ENCODE results near the gene SCO2. TPM values are rescaled to one million over a fixed set of nuclear protein-coding genes. Genes with fewer than 3 reads are reported as not detected.

SCO2 gene
- total and polyA plus RNA-seq, 2 of the 4 experiments (the other 2 are of a cell fraction) = 1.3 to 1.9 TPM

DNA sequence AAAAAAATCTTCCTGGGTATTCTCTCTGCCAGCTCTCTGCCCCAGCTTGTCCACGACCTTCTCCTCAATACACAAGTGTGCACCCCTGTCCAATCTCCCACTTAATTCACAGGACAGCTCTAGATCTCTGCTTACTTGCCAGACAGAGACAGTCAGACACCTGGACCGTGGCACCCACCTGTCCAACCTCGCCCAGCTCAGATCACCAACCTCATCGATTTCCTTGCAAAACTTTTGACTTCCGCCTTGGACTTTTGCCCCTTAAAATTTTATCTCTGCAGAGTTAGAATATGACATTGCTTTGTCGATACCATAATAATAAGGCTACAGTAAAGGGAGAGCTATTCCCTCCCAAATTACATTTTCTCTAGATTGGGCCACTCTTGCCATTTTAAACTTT, 28.3 kb downstream of the SCO2 start:
- no peak for TF ChIP-seq RCOR1 (IDR thresholded peaks at IDR 0.05; ENCODE audit: insufficient replicate concordance, low read length)
- no peak for TF ChIP-seq CEBPB (IDR thresholded peaks at IDR 0.05; ENCODE audit: low read depth, low read length)
- TF ChIP-seq FOS (IDR thresholded peaks at IDR 0.05; ENCODE audit: low read depth, low read length) = no peak
- TF ChIP-seq CHD1 (IDR thresholded peaks at IDR 0.05; ENCODE audit: low read depth, low read length) = no peak
- no peak for TF ChIP-seq MXI1 (IDR thresholded peaks at IDR 0.05; ENCODE audit: borderline replicate concordance, low read depth, low read length)
- TF ChIP-seq NFE2L2 (IDR thresholded peaks at IDR 0.05; ENCODE audit: low read depth, low read length) = no peak
- TF ChIP-seq RFX5 (IDR thresholded peaks at IDR 0.05; ENCODE audit: low read depth, low read length) = no peak
- TF ChIP-seq CTCF (conservative IDR thresholded peaks at IDR 0.05; ENCODE audit: low read depth, low read length) = no peak
- no peak for TF ChIP-seq RAD21 (IDR thresholded peaks at IDR 0.05; ENCODE audit: low read length)
- TF ChIP-seq MAZ (IDR thresholded peaks at IDR 0.05; ENCODE audit: borderline replicate concordance, low read depth, low read length) = no peak
- TF ChIP-seq, protein P1, sequence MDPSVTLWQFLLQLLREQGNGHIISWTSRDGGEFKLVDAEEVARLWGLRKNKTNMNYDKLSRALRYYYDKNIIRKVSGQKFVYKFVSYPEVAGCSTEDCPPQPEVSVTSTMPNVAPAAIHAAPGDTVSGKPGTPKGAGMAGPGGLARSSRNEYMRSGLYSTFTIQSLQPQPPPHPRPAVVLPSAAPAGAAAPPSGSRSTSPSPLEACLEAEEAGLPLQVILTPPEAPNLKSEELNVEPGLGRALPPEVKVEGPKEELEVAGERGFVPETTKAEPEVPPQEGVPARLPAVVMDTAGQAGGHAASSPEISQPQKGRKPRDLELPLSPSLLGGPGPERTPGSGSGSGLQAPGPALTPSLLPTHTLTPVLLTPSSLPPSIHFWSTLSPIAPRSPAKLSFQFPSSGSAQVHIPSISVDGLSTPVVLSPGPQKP (IDR thresholded peaks at IDR 0.05; ENCODE audit: borderline replicate concordance, low read depth, low read length) = no peak
- no peak for TF ChIP-seq USF2 (IDR thresholded peaks at IDR 0.05; ENCODE audit: low read depth, low read length)
- no peak for TF ChIP-seq SMC3 (IDR thresholded peaks at IDR 0.05; ENCODE audit: low read depth, low read length)
- TF ChIP-seq MAFK (IDR thresholded peaks at IDR 0.05; ENCODE audit: low read depth, low read length) = no peak
- no peak for TF ChIP-seq POLR2A (IDR thresholded peaks at IDR 0.05; ENCODE audit: low read depth, low read length)
- no peaks in the 10 kb centered on the region for H4K20me1 ChIP-seq (ENCODE audit: insufficient read depth, low read length)
- no CpG with 5 or more reads among the region's 6 CpGs for WGBS, 2 experiments (ENCODE audit: extremely low coverage in 2 of 2, insufficient read length in 1 of 2)
- H2BK5ac ChIP-seq (ENCODE audit: low read depth, low read length, poor library complexity, severe bottlenecking) = no peak overlapping the region
- H3K14ac ChIP-seq (replicated peaks; ENCODE audit: low read depth, low read length) = no peak overlapping the region
- no peak overlapping the region for H4K5ac ChIP-seq (ENCODE audit: low read depth, low read length)
- CTCF ChIA-PET = no interaction called here
- H4K91ac ChIP-seq (ENCODE audit: insufficient read depth, low read depth, low read length) = no peak overlapping the region
- POLR2A ChIA-PET (ENCODE audit: unreplicated experiment) = interaction anchor here (0.6 kb wide), 1 partner anchor 19 kb away, joined by 3 read pairs; no protein-coding TSS in a partner anchor
- no peak overlapping the region for H3K4ac ChIP-seq (ENCODE audit: low read depth, low read length)
- no peak overlapping the region for H3K4me2 ChIP-seq (ENCODE audit: low read depth, low read length)
- dilution Hi-C loops (cut with HindIII; ENCODE audit: low sequenced_read_pairs, unreplicated experiment) = no loop called here
- no peaks in the 10 kb centered on the region for H3K9me1 ChIP-seq (ENCODE audit: insufficient read depth, low read length)
- H3K4me3 ChIP-seq (ENCODE audit: insufficient read depth, low read depth, low read length) = no peak overlapping the region
- DNase-seq = no peak
- peaks cover under 1% of the 10 kb centered on the region; the same call in 1 of the 2 replicates for H3K36me3 ChIP-seq (ENCODE audit: control insufficient read depth, insufficient read depth, low read length)
- no peak overlapping the region for H3K9ac ChIP-seq (ENCODE audit: low read depth, low read length)
- no peak overlapping the region for H3K27ac ChIP-seq (ENCODE audit: insufficient read depth, low read length)
- no peaks in the 10 kb centered on the region for H3K9me3 ChIP-seq (ENCODE audit: control insufficient read depth, insufficient read depth, low read length)
- intact Hi-C loops (cut with micrococcal nuclease) = no loop called here
- no peak for ATAC-seq (ENCODE audit: low read depth)
- H4K8ac ChIP-seq (ENCODE audit: low read depth in 2 of 2, low read length in 2 of 2) = no peak overlapping the region
- H2AFZ ChIP-seq (replicated peaks; ENCODE audit: low read length, poor library complexity) = no peak overlapping the region
- no peak overlapping the region for H2AK9ac ChIP-seq (replicated peaks; ENCODE audit: low read depth, low read length, poor library complexity)
- H3K56ac ChIP-seq (ENCODE audit: extremely low read depth, insufficient read depth, low read length) = no peak overlapping the region
- H2BK120ac ChIP-seq (ENCODE audit: low read depth, low read length) = no peak overlapping the region
- no peak overlapping the region for H2BK20ac ChIP-seq (ENCODE audit: low read depth, low read length)
- no peak overlapping the region for H2BK15ac ChIP-seq (ENCODE audit: low read depth, low read length)
- no peak overlapping the region for H3K23ac ChIP-seq (ENCODE audit: low read depth, low read length)
- no peaks in the 10 kb centered on the region for H3K4me1 ChIP-seq (ENCODE audit: control insufficient read depth, insufficient read depth, low read length)
- no peaks in the 10 kb centered on the region for H3K79me1 ChIP-seq (ENCODE audit: low read depth in 1 of 2, low read length in 2 of 2)
- peaks cover 4% of the 10 kb centered on the region for H3K27me3 ChIP-seq (ENCODE audit: control insufficient read depth, insufficient read depth, low read length)
- no TSS peak for BruUV-seq (replicated peaks)
- H2AK5ac ChIP-seq (ENCODE audit: low read depth, low read length) = no peak overlapping the region
- in situ Hi-C loops (cut with MboI; ENCODE audit: low sequenced_read_pairs) = no loop called here
- no peak overlapping the region for H3K18ac ChIP-seq (ENCODE audit: low read depth, low read length)
